GM12878 (cell line): Measurements from ENCODE around the gene KIF5C. TPM values are rescaled to one million over a fixed set of nuclear protein-coding genes. Genes with fewer than 3 reads are reported as not detected.

ENCODE experiments used
- CEBPB ChIP-seq, 2 experiments: fragments of 150-350 bp in 1 of 2; IDR thresholded peaks; 2 replicates each; pipeline ENCODE4 v1.6.1; 2012 to 2014; ENCODE audit warnings: low read depth in 2 of 2, low read length in 2 of 2, borderline replicate concordance in 1 of 2, inconsistent platforms in 1 of 2
- CREM ChIP-seq: IDR thresholded peaks from 2 replicates; pipeline ENCODE4 v1.6.1; 2014; ENCODE audit warnings: antibody characterized with exemption, low read depth
- EGR1 ChIP-seq, 2 experiments: IDR thresholded peaks; 1 replicate in 1 of 2; 2 replicates in 1 of 2; pipeline ENCODE4 v1.6.1; 2011 to 2012; ENCODE audit warnings: low read depth in 2 of 2, low read length in 2 of 2, borderline replicate concordance in 1 of 2, mild to moderate bottlenecking in 1 of 2, moderate library complexity in 1 of 2
- GABPA ChIP-seq: IDR thresholded peaks from 2 replicates; pipeline ENCODE4 v1.6.1; 2014; ENCODE audit warnings: antibody characterized with exemption, low read depth, mild to moderate bottlenecking, inconsistent platforms
- HDAC2 ChIP-seq: fragments of 200-600 bp; sonication (generic); IDR thresholded peaks from 2 replicates; pipeline ENCODE4 v1.6.1; 2017
- NBN ChIP-seq: fragments of 450-650 bp; IDR thresholded peaks from 2 replicates; pipeline ENCODE4 v1.6.1; 2016
- SPI1 ChIP-seq: IDR thresholded peaks from 2 replicates; pipeline ENCODE4 v1.6.1; 2011; ENCODE audit warnings: low read depth, mild to moderate bottlenecking, low read length, moderate library complexity, borderline replicate concordance; ENCODE audit not compliant: insufficient read depth
- SRF ChIP-seq, 2 experiments: IDR thresholded peaks; 2 replicates each; pipeline ENCODE4 v1.6.1; 2011; ENCODE audit warnings: low read depth in 2 of 2, low read length in 2 of 2, mild to moderate bottlenecking in 1 of 2, moderate library complexity in 1 of 2
- TBL1XR1 ChIP-seq: IDR thresholded peaks from 2 replicates; pipeline ENCODE4 v1.6.1; 2012; ENCODE audit warnings: low read depth, low read length, improper control_type of control experiment
- ZNF217 ChIP-seq: fragments of 450-650 bp; IDR thresholded peaks from 2 replicates; pipeline ENCODE4 v1.6.1; 2017; ENCODE audit warnings: antibody characterized with exemption, mild to moderate bottlenecking
- polyA plus RNA-seq, 11 experiments: library from polyadenylated mRNA; depleted of rRNA in 4 of 11; unstranded in 6 of 11; stranded (reverse) in 5 of 11; fragments of >200 nt; fragmentation: Nextera tagmentation in 4 of 11; fragmentation: Illumina TruSeq in 1 of 11; extraction: Ambion mirVana in 4 of 11; extraction: Trizol in 1 of 11; gene quantifications; 1 replicate in 1 of 11; 2 replicates in 10 of 11; pipeline versions ENCODE4 v1.2.1 to v1.2.3, GENCODE V29; 2011 to 2016; ENCODE audit warnings: inconsistent platforms in 2 of 11, missing spikeins in 2 of 11, low read depth in 1 of 11
- total RNA-seq, 4 experiments: library from RNA; depleted of rRNA in 3 of 4; stranded (reverse); fragments of >200 nt in 3 of 4; fragmentation: Illumina TruSeq in 1 of 4; extraction: Trizol in 1 of 4; gene quantifications; 2 replicates each; pipeline versions ENCODE4 v1.2.1 to v1.2.3, GENCODE V29; 2013 to 2021
- TF ChIP-seq, protein P1 (sequence below): fragments of 450-650 bp; IDR thresholded peaks from 2 replicates; pipeline ENCODE4 v1.6.1; 2016; ENCODE audit warnings: mild to moderate bottlenecking, moderate library complexity, borderline replicate concordance
- TF ChIP-seq, protein P2 (sequence below): fragments of 450-650 bp; IDR thresholded peaks from 2 replicates; pipeline ENCODE4 v1.6.1; 2018; ENCODE audit warnings: borderline replicate concordance, mild to moderate bottlenecking; ENCODE audit not compliant: partially characterized antibody
- TF ChIP-seq, protein P3 (sequence below): fragments of 450-650 bp; IDR thresholded peaks from 2 replicates; pipeline ENCODE4 v1.6.1; 2016; ENCODE audit warnings: mild to moderate bottlenecking
- TF ChIP-seq, protein P4 (sequence below): fragments of 450-650 bp; formaldehyde crosslinking; IDR thresholded peaks from 2 replicates; pipeline ENCODE4 v1.4.0; 2020; ENCODE audit warnings: mild to moderate bottlenecking, moderate library complexity

KIF5C gene
- total and polyA plus RNA-seq, 10 of the 15 experiments (the other 5 are each of a cell fraction or from before 2014, with no cell fraction given): 0.08 to 0.49 (median 0.24) TPM

DNA sequence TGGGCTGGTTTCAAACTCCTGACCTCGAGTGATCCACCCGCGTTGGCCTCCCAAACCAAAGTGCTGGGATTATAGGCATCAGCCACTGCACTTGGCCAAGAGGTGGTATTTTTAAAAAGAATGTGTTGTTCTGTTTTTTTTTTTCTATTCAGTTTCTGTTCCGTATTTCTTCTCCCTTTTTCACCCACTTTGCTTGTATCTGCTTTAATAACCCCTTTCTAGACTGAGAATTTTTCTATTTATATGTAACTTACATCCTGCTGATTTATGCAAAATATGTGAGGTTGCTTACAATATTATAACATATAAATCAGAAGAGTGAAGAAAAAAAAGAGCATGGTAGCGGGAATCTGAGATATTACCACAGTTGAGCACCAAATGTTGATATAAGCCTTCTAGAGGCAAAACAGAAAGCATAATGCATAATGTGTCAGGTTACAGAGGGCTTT is 146.3 kb downstream of the KIF5C start (continued):
- TF ChIP-seq, protein P1, sequence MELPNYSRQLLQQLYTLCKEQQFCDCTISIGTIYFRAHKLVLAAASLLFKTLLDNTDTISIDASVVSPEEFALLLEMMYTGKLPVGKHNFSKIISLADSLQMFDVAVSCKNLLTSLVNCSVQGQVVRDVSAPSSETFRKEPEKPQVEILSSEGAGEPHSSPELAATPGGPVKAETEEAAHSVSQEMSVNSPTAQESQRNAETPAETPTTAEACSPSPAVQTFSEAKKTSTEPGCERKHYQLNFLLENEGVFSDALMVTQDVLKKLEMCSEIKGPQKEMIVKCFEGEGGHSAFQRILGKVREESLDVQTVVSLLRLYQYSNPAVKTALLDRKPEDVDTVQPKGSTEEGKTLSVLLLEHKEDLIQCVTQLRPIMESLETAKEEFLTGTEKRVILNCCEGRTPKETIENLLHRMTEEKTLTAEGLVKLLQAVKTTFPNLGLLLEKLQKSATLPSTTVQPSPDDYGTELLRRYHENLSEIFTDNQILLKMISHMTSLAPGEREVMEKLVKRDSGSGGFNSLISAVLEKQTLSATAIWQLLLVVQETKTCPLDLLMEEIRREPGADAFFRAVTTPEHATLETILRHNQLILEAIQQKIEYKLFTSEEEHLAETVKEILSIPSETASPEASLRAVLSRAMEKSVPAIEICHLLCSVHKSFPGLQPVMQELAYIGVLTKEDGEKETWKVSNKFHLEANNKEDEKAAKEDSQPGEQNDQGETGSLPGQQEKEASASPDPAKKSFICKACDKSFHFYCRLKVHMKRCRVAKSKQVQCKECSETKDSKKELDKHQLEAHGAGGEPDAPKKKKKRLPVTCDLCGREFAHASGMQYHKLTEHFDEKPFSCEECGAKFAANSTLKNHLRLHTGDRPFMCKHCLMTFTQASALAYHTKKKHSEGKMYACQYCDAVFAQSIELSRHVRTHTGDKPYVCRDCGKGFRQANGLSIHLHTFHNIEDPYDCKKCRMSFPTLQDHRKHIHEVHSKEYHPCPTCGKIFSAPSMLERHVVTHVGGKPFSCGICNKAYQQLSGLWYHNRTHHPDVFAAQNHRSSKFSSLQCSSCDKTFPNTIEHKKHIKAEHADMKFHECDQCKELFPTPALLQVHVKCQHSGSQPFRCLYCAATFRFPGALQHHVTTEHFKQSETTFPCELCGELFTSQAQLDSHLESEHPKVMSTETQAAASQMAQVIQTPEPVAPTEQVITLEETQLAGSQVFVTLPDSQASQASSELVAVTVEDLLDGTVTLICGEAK: no peak
- no peak for TF ChIP-seq HDAC2
- no peak for TF ChIP-seq EGR1 (IDR thresholded peaks at IDR 0.05; ENCODE audit: borderline replicate concordance in 1 of 2, low read depth in 2 of 2, low read length in 2 of 2)
- no peak for TF ChIP-seq TBL1XR1
- no peak for TF ChIP-seq SRF (IDR thresholded peaks at IDR 0.05; ENCODE audit: low read depth in 2 of 2, low read length in 2 of 2)
- TF ChIP-seq, protein P2, sequence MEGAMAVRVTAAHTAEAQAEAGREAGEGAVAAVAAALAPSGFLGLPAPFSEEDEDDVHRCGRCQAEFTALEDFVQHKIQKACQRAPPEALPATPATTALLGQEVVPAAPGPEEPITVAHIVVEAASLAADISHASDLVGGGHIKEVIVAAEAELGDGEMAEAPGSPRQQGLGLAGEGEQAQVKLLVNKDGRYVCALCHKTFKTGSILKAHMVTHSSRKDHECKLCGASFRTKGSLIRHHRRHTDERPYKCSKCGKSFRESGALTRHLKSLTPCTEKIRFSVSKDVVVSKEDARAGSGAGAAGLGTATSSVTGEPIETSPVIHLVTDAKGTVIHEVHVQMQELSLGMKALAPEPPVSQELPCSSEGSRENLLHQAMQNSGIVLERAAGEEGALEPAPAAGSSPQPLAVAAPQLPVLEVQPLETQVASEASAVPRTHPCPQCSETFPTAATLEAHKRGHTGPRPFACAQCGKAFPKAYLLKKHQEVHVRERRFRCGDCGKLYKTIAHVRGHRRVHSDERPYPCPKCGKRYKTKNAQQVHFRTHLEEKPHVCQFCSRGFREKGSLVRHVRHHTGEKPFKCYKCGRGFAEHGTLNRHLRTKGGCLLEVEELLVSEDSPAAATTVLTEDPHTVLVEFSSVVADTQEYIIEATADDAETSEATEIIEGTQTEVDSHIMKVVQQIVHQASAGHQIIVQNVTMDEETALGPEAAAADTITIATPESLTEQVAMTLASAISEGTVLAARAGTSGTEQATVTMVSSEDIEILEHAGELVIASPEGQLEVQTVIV: no peak
- TF ChIP-seq, protein P3, sequence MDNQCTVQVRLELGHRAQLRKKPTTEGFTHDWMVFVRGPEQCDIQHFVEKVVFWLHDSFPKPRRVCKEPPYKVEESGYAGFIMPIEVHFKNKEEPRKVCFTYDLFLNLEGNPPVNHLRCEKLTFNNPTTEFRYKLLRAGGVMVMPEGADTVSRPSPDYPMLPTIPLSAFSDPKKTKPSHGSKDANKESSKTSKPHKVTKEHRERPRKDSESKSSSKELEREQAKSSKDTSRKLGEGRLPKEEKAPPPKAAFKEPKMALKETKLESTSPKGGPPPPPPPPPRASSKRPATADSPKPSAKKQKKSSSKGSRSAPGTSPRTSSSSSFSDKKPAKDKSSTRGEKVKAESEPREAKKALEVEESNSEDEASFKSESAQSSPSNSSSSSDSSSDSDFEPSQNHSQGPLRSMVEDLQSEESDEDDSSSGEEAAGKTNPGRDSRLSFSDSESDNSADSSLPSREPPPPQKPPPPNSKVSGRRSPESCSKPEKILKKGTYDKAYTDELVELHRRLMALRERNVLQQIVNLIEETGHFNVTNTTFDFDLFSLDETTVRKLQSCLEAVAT: no peak
- peak; percentile 22; the same call in 1 of the 2 replicates for TF ChIP-seq CREM
- peak; percentile 88 for TF ChIP-seq NBN
- no peak for TF ChIP-seq GABPA
- peak; percentile 80; the same call in 1 of the 2 replicates for TF ChIP-seq ZNF217
- peak in 1 of 2 experiments; percentile 44; a peak in 1 of 4 replicates for TF ChIP-seq CEBPB (IDR thresholded peaks at IDR 0.05; ENCODE audit: borderline replicate concordance in 1 of 2, low read depth in 2 of 2, low read length in 2 of 2)
- TF ChIP-seq, protein P4, sequence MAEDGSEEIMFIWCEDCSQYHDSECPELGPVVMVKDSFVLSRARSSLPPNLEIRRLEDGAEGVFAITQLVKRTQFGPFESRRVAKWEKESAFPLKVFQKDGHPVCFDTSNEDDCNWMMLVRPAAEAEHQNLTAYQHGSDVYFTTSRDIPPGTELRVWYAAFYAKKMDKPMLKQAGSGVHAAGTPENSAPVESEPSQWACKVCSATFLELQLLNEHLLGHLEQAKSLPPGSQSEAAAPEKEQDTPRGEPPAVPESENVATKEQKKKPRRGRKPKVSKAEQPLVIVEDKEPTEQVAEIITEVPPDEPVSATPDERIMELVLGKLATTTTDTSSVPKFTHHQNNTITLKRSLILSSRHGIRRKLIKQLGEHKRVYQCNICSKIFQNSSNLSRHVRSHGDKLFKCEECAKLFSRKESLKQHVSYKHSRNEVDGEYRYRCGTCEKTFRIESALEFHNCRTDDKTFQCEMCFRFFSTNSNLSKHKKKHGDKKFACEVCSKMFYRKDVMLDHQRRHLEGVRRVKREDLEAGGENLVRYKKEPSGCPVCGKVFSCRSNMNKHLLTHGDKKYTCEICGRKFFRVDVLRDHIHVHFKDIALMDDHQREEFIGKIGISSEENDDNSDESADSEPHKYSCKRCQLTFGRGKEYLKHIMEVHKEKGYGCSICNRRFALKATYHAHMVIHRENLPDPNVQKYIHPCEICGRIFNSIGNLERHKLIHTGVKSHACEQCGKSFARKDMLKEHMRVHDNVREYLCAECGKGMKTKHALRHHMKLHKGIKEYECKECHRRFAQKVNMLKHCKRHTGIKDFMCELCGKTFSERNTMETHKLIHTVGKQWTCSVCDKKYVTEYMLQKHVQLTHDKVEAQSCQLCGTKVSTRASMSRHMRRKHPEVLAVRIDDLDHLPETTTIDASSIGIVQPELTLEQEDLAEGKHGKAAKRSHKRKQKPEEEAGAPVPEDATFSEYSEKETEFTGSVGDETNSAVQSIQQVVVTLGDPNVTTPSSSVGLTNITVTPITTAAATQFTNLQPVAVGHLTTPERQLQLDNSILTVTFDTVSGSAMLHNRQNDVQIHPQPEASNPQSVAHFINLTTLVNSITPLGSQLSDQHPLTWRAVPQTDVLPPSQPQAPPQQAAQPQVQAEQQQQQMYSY (CRISPR knock-in tag): no peak
- peak; percentile 93 for TF ChIP-seq SPI1
